DMS114 treated with DMSO at 0.1 percent for 48 hours (cell line): ENCODE results near the gene SMARCC1.
"Not testable (repeated sequence)": the region's sequence is repeated elsewhere in the genome, so short reads cannot be mapped to it uniquely, and the experiment has no call there.

Source experiments
- DNase-seq: peaks from one replicate; lab custom pipeline; 2025; ENCODE audit not compliant: unreplicated experiment; lab: John Stamatoyannopoulos, UW

Gene SMARCC1

DNA sequence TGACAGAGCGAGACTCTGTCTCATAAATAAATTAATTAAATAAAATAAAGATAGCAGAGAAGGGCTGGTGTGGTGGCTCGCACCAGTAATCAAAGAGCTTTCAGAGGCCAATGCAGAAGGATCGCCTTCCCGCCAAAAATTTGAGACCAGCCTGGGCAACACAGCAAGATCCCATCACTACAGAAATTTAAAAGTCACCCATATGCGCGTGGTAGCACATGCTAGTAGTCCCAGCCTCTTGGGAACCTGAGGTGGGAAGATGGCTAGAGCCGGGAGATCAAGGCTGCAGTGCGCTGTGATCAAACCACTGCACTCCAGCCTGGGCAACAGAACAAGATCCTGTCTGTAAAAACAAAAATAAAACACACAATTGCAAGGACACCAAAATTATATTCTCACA, 9.6 kb downstream of the SMARCC1 start:
- DNase-seq: no peak

DNA sequence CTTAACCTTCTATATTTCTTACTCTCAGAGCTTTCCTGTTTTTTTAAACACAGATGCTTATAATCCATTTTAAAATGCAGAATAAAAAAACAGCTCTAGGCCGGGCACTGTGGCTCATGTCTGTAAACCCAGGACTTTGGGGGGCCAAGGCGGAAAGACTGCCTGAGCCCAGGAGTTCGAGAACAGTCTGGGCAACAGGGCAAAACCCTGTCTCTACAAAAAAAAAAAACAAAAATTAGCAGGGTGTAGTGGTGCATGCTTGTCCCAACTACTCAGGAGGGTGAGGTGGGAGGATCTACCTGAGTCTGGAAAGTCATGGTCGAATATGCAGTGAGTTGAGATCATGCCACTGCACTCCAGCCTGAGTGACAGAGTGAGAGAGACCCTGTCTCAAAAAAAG, 15.5 kb downstream of the SMARCC1 start:
- no peak for DNase-seq

DNA sequence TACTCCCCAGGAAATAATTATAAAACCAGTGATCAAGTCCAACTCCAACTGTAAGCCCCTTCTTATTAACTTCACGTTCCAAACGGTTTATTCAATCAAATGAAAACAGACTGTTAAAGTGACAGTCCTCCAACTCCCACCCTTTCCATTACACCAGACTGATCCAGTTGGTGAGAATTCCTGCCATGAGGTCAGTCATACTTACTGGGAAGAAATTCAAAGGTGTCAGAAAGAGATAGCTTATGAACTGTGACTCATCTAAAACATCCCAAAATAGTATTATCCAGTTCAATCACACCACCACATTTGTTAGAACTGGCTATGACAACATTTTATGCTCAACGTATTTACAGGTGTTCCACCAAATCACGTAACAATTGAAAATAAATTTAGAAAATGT, 19.5 kb downstream of the SMARCC1 start:
- no peak for DNase-seq

DNA sequence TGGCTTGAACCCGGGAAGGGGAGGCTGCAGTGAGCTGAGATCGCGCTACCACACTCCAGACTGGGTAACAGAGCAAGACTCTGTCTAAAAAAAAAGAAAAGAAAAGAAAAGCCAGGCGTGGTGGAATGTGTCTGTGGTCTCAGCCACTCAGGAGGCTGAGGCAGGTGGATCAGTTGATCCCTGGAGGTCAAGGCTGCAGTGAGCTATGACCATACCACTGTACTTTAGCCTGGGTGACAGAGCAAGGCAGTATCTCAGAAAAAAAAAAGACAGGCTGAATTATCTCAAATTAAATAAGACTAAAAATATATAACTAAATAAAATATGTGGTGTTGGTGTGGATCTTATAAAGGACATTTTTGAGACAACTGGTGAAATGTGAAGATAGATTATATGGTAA, 20.6 kb downstream of the SMARCC1 start:
- no peak for DNase-seq

DNA sequence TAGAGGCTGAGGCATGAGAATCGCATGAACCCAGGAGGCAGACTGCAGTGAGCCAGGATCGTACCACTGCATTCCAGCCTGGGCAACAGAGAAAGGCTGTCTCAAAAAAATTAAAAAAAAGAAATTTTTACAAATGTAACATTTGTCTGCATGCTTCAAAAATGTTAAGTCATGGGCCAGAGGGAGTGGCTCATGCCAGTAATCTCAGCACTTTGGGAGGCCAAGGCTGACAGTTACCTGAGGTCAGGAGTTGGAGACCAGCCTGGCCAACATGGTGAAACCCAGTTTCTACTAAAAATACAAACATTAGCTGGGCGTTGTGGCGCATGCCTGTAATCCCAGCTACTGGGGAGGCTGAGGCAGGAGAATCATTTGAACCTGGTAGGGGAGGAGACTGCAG, 21.5 kb downstream of the SMARCC1 start:
- not testable (repeated sequence) for DNase-seq

DNA sequence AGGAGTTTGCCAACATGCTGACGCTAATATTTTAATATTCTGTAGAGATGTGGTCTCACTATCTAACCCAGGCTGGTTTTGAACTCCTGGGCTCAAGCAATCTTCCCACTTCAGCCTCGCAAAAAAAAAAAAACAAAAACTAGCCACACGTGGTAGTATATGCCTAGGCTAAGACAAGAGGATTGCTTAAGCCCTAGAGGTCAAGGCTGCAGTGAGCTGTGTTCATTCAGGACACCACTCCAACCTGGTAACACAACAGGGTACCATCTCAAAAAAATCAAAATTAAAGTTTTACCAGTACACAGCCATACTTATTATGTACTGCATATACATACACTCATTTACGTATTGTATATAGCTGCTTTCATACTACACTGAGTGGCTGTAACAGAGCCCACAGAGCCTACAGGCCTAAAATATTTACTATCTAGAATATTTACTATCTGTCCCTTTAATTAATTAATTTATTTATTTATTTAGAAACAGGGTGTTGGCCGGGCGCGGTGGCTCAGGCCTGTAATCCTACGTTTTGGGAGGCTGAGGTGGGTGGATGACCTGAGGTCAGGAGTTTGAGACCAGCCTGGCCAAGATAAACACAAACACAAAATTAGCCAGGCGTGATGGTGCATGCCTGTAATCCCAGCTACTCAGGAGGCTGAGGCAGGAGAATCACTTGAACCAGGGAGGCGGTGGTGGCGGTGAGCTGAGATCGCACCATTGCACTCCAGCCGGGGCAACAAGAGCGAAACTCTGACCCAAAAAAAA, 23.2 kb downstream of the SMARCC1 start:
- no peak for DNase-seq

DNA sequence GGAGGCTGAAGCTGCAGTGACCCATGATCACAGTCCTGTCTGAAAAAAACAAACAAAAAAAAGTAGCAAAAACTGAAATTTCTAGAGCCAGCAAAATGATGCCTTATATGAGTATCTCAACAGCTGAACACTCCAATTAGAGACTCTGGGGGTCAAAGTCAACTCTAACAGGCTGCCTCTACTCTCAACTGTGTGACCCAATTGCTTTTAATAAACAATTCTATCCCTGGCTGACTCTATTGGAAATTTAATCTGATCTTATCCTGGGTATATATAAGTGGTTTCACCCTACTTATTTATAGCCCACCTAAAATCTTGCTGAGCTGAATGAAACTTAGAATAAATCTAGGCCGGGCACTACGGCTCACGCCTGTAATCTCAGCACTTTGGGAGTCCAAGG, 29.0 kb downstream of the SMARCC1 start:
- DNase-seq: no peak

DNA sequence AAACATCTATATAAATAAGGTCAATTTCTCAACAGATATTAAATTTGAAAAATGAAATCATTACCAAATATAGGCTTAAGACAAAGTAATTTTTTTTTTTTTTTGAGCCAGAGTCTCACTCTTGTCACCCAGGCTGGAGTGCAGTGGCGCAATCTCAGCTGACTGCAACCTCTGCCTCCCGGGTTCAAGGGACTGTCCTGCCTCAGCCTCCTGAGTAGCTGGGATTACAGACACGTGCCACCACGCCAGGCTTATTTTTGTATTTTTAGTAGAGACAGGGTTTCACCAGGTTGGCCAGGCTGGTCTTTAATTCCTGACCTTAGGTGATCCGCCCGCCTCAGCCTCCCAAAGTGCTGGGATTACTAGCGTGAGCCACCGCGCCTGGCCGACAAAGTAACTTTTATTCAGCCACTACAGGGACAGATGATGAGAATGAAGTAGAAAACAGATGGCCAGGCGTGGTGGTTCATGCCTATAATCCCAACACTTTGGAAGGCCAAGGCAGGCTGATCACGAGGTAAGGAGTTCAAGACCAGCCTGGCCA, 30.8 kb downstream of the SMARCC1 start:
- not testable (repeated sequence) for DNase-seq

DNA sequence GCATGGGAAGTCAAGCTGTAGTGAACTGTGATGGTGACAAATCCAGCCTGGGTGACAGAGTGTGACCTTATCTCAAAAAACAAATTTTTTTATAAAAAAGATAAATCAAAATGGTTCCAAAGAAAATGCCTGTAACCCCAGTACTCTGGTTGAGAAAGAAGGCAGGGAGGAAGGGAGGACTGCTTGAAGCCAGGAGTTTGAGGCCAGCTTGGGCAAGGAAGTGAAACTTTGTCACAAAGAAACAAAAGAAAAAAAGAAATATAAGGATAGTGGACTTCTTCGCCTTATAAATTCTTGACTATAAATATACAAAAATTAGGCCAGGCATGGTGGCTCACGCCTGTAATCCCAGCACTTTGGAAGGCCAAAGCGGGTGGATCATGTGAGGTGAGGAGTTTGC, 34.1 kb downstream of the SMARCC1 start:
- no peak for DNase-seq

DNA sequence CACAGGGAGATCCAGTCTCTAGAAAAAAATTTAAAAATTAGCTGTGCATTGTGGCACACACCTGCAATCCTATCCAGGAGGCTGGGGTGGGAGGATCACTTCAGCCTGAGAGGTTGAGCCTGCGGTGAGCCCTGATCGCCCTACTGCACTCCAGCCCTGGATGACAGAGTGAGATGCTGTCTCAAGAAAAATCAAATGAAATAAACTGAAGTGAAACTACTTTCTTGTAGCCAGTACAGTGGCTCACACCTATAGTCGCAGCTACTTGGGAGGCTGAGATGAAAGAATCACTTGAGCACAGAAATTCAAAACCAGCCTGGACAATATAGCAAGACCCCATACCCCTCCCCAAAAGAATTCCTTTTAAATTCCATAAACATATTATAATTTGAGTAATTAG, 35.4 kb downstream of the SMARCC1 start:
- DNase-seq: no peak

DNA sequence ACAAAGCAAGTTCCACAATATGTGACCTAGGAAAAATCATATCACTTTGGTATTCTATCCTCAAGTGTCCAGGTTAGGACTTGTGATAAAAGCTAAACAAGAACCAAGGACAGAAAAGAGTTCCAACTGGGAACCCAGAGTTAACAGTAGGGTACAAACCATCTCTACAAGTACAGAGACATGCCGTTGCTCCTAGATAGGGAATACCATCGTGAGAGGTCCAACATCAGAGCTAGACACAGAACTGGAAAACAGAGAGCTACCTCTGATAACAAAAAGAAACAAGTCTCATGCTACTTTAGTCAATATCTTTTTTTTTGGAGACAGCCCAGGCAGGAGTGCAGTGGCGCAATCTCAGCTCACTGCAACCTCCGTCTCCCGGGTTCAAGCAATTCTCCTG, 37.8 kb downstream of the SMARCC1 start:
- no peak for DNase-seq

DNA sequence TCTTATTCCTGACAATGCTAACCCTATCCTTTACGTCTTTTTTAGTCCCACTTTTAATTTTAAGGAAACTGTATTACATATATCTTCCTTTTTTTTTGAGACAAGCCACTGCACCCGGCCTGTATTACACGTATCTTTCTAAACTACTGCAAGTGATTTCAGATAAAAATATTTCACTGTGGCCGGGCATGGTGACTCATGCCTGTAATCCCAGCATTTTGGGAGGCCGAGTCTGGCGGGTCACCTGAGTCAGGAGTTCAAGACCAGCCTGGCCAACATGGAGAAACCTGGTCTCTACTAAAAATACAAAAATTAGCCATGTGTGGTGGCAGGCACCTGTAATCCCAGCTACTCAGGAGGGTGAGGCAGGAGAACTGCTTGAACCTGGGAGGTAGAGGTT, 38.3 kb downstream of the SMARCC1 start:
- not testable (repeated sequence) for DNase-seq

DNA sequence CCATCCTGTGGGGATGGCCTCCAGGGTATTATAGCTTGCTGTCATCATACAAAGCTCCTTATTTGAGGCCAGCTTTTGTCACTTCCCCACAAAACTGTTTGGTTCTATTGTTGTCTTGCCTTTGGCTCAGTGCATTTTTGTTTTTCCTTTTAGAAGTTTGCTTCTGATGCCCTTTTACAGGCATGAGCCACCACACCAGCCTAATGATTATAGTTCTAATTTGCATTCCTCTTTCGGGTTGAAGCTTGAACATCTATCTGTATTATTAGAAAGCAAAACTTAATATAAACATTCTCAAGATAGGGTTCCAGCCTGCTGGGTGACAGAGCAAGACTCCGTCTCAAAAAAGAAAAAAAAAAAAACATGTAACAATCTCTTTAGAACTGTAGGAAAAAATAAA, 39.8 kb downstream of the SMARCC1 start:
- DNase-seq: no peak

DNA sequence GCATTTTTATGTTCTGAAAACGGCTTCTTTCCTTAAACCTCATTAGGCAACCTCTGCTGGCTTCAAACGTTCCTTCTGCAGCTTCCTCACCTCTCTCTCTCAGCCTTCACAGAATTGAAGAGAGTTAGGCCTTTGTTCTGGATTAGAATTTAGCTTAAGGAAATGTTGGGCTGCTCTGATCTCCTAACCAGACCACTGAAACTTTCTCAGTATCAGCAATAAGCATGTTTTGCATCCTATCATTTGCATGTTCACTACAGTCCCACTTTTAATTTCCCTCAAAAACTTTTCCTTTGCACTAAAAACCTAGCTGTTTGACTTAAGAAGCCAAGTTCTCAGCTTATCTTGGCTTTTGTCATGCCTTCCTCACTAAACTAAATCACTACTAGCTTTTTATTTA, 49.5 kb downstream of the SMARCC1 start:
- no peak for DNase-seq

DNA sequence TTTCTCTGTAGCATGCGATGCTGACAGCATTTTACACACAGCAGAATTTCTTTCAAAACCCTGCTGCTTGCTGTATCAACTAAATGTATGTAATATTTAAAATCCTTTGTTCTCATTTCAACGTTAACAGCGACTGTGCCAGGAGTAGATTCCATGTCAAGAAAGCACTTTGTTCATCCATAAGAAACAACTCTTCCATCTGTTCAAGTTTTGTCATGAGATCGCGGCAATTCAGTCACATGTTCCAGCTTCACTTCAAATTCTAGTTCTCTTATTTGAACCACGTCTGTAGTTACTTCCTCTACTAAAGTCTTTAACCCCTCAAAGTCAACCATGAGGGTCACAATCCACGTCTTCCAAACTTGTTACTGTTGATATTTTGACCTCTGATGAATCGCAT, 50.6 kb downstream of the SMARCC1 start:
- DNase-seq: no peak

DNA sequence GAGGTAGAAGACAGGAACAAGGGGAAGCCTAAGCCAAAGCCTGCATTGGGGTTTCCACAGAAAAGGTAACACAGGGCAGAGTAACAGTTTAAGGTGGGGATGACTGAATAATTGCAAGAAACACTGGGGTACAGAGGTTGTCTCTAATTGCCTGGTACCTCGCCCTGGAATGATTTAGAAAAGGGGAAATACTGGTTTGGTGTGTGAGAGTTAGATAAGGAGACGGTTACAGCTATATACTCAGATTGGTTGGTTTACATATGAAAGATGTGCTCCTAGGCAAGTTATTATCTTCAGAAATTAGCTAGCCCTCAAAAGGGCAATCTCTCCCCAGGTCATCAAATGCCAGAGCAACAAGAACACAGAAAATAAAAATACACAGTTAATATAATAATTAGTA, 58.8 kb downstream of the SMARCC1 start:
- no peak for DNase-seq

DNA sequence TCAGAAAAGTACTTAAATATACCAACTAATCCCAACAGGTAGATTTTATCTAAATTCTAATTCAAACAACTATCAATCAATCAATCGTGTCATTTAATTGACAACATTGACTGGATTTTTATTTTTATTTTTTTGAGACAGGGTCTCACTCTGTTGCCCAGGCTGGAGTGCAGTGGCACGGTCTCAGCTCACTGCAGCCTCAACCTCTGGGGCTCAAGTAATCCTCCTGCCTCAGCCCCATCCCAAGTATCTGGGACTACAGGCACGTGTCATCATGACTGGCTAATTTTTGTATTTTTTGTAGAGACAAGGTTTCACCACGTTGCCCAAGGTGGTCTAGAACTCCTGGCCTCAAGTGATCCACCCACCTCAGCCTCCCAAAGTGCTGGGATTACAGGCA, 64.2 kb downstream of the SMARCC1 start:
- not testable (repeated sequence) for DNase-seq

DNA sequence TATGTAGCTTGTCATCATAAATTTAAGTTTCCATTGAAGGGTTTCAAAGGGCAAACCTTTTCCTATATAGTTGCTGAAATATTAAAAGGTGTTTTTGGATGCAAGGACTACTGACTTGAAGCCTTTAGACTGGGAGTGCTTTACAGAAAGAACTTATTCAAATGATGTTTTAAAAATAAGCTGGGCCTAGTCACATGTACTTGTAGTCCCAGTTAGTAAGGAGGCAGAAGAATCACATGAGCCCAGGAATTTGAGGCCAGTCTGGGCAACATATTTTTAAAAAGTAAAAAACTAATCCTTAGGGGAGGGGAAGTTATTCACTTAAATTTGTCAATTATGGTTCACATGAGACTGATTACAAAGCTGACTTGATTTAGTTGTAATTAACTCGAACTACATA, 65.0 kb downstream of the SMARCC1 start:
- no peak for DNase-seq

DNA sequence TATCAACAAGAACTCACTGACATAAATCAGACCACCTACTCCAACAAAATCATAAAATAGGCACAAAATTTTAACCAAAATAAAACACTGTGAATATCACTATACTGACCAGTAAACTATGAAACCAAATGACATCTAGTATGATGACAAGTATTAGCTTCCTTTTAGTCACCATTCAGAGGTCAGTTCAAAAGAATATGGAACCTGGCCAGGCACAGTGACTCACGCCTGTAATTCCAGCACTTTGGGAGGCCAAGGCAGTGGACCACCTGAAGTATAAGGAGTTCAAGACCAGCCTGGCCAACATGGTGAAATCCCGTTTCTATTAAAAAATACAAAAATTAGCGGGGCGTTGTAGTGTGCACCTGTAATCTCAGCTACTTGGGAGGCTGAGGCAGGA, 65.8 kb downstream of the SMARCC1 start:
- no peak for DNase-seq

DNA sequence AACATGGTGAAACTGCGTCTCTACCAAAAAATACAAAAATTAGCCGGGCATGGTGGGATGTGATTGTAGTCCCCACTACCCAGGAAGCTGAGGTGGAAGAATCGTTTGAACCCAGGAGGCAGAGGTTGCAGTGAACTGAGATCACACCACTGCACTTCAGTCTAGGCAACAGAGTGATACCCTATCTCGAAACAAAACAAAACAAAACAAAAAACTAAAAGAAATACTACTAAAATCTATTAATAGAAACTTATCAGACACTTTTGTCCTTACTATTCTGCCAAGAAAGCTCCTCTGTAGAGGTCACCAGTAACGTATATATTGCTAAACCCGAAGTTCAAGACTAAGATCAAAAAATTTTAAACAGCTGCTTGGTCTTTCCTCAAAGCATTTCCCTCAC, 67.1 kb downstream of the SMARCC1 start:
- no peak for DNase-seq

DNA sequence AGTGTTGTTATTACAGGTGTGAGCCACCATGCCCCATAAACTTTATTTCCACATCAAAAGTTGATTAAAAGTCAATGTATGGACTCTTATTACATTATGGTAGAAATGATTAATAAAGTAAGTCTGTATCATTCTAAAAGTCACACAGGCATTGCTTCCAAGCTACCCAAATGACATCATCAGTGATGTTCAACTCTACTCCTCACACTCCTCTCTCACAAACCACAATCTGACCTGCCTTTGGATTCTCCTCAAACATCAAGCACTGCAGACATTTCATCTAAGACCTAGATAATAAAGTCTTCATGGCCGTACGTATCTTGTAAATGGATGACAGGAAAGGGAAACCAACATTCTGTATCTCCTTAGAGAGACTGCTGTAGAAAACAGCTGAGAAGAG, 68.0 kb downstream of the SMARCC1 start:
- DNase-seq: no peak

DNA sequence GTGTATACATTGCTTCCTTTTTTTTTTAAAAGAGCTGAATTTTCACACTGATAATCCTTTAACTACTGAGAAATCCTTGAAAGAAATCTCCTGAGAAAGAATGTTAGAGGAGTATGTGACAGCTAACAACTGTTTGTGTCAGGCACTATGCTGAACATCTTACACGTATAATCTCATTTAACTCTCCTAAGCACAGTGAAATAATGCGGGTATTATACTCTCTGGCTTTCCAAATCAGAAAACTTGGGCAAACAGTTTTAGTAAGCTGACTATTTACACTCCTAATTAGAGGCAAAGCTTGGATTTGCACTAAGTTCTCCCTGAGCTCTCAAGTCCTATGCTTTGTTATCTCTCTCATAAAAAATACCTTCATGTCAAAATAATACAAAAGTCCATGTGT, 69.3 kb downstream of the SMARCC1 start:
- DNase-seq: no peak

DNA sequence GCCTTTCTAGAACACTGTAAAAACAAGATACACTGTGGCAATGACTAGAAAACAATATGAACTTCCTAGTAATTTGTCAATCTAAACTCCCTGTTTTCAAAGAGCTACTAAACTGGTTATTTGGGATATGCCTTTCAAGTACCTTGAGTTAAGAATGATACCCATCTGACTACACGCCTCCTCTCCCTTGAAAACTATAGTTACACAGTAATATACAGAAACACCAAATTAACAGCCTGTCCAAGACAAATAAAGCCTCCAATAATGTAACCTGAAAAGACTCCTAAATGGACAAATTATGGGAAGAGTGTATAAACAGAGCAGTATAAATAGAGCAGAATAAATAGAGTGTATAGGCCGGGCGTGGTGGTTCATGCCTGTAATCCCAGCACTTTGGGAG, 70.1 kb downstream of the SMARCC1 start:
- DNase-seq: no peak
